ENCODE data around the gene CLPTM1L. TPM values are rescaled to one million over a fixed set of nuclear protein-coding genes. Genes with fewer than 3 reads are reported as not detected.

CLPTM1L gene
- polyA plus RNA-seq, 2 of the 4 experiments (the other 2 are of a cell fraction) = 171 to 173 TPM

DNA sequence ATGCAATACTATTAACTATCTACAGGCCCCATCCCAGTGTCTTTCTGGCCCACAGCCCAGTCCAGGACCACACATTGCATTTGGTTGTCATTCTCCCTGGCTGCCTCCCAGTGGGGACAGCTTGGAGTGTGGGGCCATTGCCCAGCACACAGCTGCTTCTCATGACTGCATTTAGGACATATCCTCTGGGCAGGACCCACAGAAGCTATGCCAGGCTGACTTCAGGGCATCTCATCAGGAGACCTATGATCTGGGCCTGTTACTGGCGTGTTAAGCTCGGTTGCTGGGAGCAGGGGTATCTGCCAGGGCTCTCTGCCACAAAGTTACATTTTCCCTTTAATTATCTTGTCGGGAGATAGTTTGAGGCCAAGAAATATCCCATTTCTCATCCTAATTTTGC lies 32.1 kb upstream of the CLPTM1L start:
- peaks cover 7% of the 10 kb centered on the region; the same call in 2 of the 3 replicates for H3K9me3 ChIP-seq
- no peak overlapping the region for H3K4me3 ChIP-seq
- no peak overlapping the region for H3K4me2 ChIP-seq
- ChIA-PET POLR2A (no interaction called here), CTCF (interaction anchor here (2.2 kb wide), 1 partner anchor 9 kb away, joined by 10 read pairs; no protein-coding TSS in a partner anchor)
- ATAC-seq (no peak), DNase-seq (ENCODE audit: low read depth in 1 of 2, low spot score in 1 of 2) (no peak), FAIRE-seq (no peak)
- no peak overlapping the region for H3K27ac ChIP-seq
- H3K4me1 ChIP-seq = 0 out of 3 replicates have a peak, but pooled peaks cover 8% of the 10 kb centered on the region
- WGBS (ENCODE audit: missing lambda C conversion rate) = 66% methylated on average over 3 of the region's 3 CpGs
- TF ChIP-seq FOSB (CRISPR knock-in tag; IDR thresholded peaks at IDR 0.05) = no peak
- TF ChIP-seq ZSCAN20 (CRISPR knock-in tag; IDR thresholded peaks at IDR 0.05) = no peak
- no peak for TF ChIP-seq MAZ (IDR thresholded peaks at IDR 0.05; ENCODE audit: borderline replicate concordance, low read depth, low read length)
- no peak for TF ChIP-seq EP300 (IDR thresholded peaks at IDR 0.05)
- no peak for TF ChIP-seq POLR2A (IDR thresholded peaks at IDR 0.05; ENCODE audit: low read length)
- no peak for TF ChIP-seq JUNB (IDR thresholded peaks at IDR 0.05)
- TF ChIP-seq, protein P1, sequence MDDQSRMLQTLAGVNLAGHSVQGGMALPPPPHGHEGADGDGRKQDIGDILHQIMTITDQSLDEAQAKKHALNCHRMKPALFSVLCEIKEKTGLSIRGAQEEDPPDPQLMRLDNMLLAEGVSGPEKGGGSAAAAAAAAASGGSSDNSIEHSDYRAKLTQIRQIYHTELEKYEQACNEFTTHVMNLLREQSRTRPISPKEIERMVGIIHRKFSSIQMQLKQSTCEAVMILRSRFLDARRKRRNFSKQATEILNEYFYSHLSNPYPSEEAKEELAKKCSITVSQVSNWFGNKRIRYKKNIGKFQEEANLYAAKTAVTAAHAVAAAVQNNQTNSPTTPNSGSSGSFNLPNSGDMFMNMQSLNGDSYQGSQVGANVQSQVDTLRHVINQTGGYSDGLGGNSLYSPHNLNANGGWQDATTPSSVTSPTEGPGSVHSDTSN (IDR thresholded peaks at IDR 0.05) = no peak
- TF ChIP-seq ZFP36 (IDR thresholded peaks at IDR 0.05; ENCODE audit: borderline replicate concordance, partially characterized antibody) = no peak
- TF ChIP-seq, protein P2, sequence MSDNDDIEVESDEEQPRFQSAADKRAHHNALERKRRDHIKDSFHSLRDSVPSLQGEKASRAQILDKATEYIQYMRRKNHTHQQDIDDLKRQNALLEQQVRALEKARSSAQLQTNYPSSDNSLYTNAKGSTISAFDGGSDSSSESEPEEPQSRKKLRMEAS (IDR thresholded peaks at IDR 0.05) = no peak

DNA sequence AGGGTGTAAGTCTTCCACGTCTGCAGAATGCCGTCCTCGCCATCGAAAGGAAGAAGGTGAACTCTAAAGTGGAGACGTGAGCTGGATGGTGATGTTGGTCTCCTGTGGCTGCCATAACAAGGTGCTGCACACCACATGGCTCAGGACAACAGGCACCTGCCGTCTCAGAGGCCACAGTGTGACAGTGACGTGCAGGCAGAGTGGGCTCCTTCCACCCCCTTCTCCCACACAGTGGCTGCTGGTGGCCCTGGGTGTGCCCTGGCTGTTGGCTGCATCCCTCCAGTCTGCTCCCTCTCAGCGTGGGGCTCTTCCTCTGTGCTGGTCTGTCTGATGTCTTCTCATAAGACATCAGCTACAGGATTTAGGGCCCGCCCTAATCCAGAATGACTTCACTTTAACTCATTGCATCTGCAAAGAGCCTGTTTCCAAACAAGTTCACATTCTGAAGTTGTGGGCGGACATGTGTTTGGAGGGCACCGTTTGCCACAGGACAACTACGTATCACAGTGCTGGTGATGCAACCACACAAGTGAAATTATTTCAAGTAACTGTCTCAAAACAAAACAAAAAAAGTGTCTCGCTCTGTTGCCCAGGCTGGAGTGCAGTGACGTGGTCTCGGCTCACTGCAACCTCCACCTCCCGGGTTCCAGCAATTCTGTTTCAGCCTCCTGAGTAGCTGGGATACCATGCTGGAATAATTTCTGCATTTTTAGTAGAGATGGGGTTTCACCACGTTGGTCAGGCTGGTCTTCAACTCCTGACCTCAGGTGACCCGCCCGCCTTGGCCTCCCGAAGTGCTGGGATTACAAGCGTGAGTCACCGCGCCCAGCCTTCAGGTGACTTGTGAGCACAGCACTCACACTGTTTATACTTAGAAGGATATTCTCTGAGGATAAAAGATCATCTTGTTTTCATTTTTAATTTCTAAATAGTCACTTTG lies 31.2 kb upstream of the CLPTM1L start:
- no peak overlapping the region for H3K4me3 ChIP-seq
- TF ChIP-seq EHF (CRISPR knock-in tag; IDR thresholded peaks at IDR 0.05) = no peak
- no peak for TF ChIP-seq FOSB (CRISPR knock-in tag; IDR thresholded peaks at IDR 0.05)
- TF ChIP-seq CBX8 (IDR thresholded peaks at IDR 0.05) = no peak
- TF ChIP-seq, protein P1 (IDR thresholded peaks at IDR 0.05) = no peak
- no peak for TF ChIP-seq POLR2AphosphoS2 (conservative IDR thresholded peaks at IDR 0.05; ENCODE audit: low read length)
- no peak for TF ChIP-seq KDM5A (IDR thresholded peaks at IDR 0.05)
- FAIRE-seq (no peak), ATAC-seq (no peak), DNase-seq (ENCODE audit: low read depth in 1 of 2, low spot score in 1 of 2) (no peak)
- 0 out of 3 replicates have a peak, but pooled peaks cover 8% of the 10 kb centered on the region for H3K4me1 ChIP-seq
- WGBS (ENCODE audit: missing lambda C conversion rate) = 70% methylated on average over 23 of the region's 23 CpGs
- no peak overlapping the region for H3K4me2 ChIP-seq
- H3K9me3 ChIP-seq = peaks cover 7% of the 10 kb centered on the region; the same call in 2 of the 3 replicates
- ChIA-PET POLR2A (no interaction called here), CTCF (interaction anchor here (0.9 to 2.2 kb wide), 3 partner anchors 8 to 72 kb away, joined by 3 to 10 read pairs (median 3); no protein-coding TSS in a partner anchor)
- no peak overlapping the region for H3K27ac ChIP-seq

DNA sequence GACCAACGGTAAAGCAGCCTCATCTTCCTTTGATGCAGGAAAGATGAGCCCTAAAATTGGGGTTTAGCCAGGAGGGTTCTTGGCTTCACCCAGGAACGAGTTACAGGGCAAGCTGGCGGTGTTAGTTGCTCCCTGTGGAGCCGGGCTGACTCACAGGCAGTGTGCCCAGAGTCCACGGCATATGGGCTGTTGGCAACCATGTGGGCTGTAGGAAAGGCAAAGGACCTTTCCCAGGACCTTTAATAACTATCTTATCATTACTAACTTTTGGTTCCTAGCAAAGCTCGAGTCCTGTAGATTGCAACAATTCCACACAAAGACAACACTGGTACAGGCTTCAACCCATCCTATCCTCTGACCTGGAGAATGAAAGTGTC lies 29.8 kb upstream of the CLPTM1L start:
- H3K4me2 ChIP-seq = no peak overlapping the region
- H3K4me3 ChIP-seq = no peak overlapping the region
- DNase-seq (ENCODE audit: low read depth in 1 of 2, low spot score in 1 of 2) (no peak), ATAC-seq (peak; percentile 62 to 69; a peak in 4 of 6 replicates), FAIRE-seq (no peak)
- WGBS (ENCODE audit: missing lambda C conversion rate) = 20% methylated on average over 6 of the region's 6 CpGs
- no peak overlapping the region for H3K27ac ChIP-seq
- peaks cover 5% of the 10 kb centered on the region; the same call in 2 of the 3 replicates for H3K9me3 ChIP-seq
- TF ChIP-seq GATA3 (IDR thresholded peaks at IDR 0.05; ENCODE audit: borderline replicate concordance) = no peak
- no peak for TF ChIP-seq RARB (CRISPR knock-in tag; IDR thresholded peaks at IDR 0.05)
- TF ChIP-seq, protein P2 (IDR thresholded peaks at IDR 0.05) = 0 out of 2 replicates have a peak, but pooled peaks have one; percentile 18
- no peak for TF ChIP-seq FOXS1 (CRISPR knock-in tag; IDR thresholded peaks at IDR 0.05)
- TF ChIP-seq, protein P3, sequence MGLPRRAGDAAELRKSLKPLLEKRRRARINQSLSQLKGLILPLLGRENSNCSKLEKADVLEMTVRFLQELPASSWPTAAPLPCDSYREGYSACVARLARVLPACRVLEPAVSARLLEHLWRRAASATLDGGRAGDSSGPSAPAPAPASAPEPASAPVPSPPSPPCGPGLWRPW (IDR thresholded peaks at IDR 0.05) = no peak
- 0 out of 3 replicates have a peak, but pooled peaks cover 8% of the 10 kb centered on the region for H3K4me1 ChIP-seq
- ChIA-PET CTCF (interaction anchor here (0.6 to 1.2 kb wide), 3 partner anchors 10 to 255 kb away, joined by 3 read pairs; no protein-coding TSS in a partner anchor), POLR2A (no interaction called here)
